H9 (cell line): ENCODE data around the gene PRICKLE1. TPM values are rescaled to one million over a fixed set of nuclear protein-coding genes. Genes with fewer than 3 reads are reported as not detected.

Source experiments
- DNase-seq: peaks from one replicate; pipeline ENCODE4 v3.0.0-alpha.2; 2017
- H2AFZ ChIP-seq: one replicate; pipeline ENCODE4 v1.6.1; 2013; ENCODE audit warnings: mild to moderate bottlenecking, low read length, control low read depth, moderate library complexity
- H2AK5ac ChIP-seq: 2 replicates; pipeline ENCODE4 v1.6.1; 2013; ENCODE audit warnings: low read length, control low read depth, mixed read lengths; ENCODE audit not compliant: insufficient read length
- H2BK120ac ChIP-seq: one replicate; pipeline ENCODE4 v1.6.1; 2013; ENCODE audit warnings: low read depth, mild to moderate bottlenecking, low read length, control low read depth, inconsistent platforms; ENCODE audit not compliant: poor library complexity, severe bottlenecking
- H2BK12ac ChIP-seq: 2 replicates; pipeline ENCODE4 v1.6.1; 2013; ENCODE audit warnings: low read length, control low read depth, mixed read lengths, low read depth; ENCODE audit not compliant: insufficient read length
- H2BK15ac ChIP-seq: 2 replicates; pipeline ENCODE4 v1.6.1; 2013; ENCODE audit warnings: low read depth, low read length, control low read depth
- H2BK20ac ChIP-seq: one replicate; pipeline ENCODE4 v1.6.1; 2013; ENCODE audit warnings: low read depth, mild to moderate bottlenecking, low read length, control low read depth, inconsistent platforms; ENCODE audit not compliant: poor library complexity, severe bottlenecking
- H2BK5ac ChIP-seq: 2 replicates; pipeline ENCODE4 v1.6.1; 2013; ENCODE audit warnings: low read length, control low read depth, mixed read lengths; ENCODE audit not compliant: insufficient read length
- H3K14ac ChIP-seq: 2 replicates; pipeline ENCODE4 v1.6.1; 2013; ENCODE audit warnings: low read length, control low read depth; ENCODE audit not compliant: insufficient read depth
- H3K18ac ChIP-seq: 2 replicates; pipeline ENCODE4 v1.6.1; 2013; ENCODE audit warnings: low read depth, mild to moderate bottlenecking, mixed read lengths, low read length, control low read depth; ENCODE audit not compliant: insufficient read length
- H3K23ac ChIP-seq: 2 replicates; pipeline ENCODE4 v1.6.1; 2013; ENCODE audit warnings: low read length, control low read depth, mixed read lengths, low read depth; ENCODE audit not compliant: insufficient read length
- H3K23me2 ChIP-seq: 2 replicates; pipeline ENCODE4 v1.6.1; 2013; ENCODE audit warnings: low read depth, mild to moderate bottlenecking, mixed read lengths, low read length, control low read depth; ENCODE audit not compliant: insufficient read length, poor library complexity, severe bottlenecking
- H3K27ac ChIP-seq: 2 replicates; pipeline ENCODE4 v1.5.1; 2013; ENCODE audit warnings: low read length, control low read depth, mixed read lengths, low read depth; ENCODE audit not compliant: insufficient read length
- H3K27me3 ChIP-seq: 2 replicates; pipeline ENCODE4 v1.6.1; 2013; ENCODE audit warnings: low read length, control low read depth, inconsistent platforms; ENCODE audit not compliant: insufficient read depth
- H3K4ac ChIP-seq: 2 replicates; pipeline ENCODE4 v1.6.1; 2013; ENCODE audit warnings: low read depth, mild to moderate bottlenecking, control low read depth, inconsistent platforms, low read length, moderate library complexity
- H3K4me1 ChIP-seq: 2 replicates; pipeline ENCODE4 v1.6.1; 2013; ENCODE audit warnings: low read length, control low read depth, inconsistent platforms; ENCODE audit not compliant: insufficient read depth
- H3K4me2 ChIP-seq: 2 replicates; pipeline ENCODE4 v1.6.1; 2013; ENCODE audit warnings: low read length, control low read depth, mixed read lengths; ENCODE audit not compliant: insufficient read length, insufficient read depth
- H3K56ac ChIP-seq: 2 replicates; pipeline ENCODE4 v1.6.1; 2013; ENCODE audit warnings: low read depth, mild to moderate bottlenecking, mixed read lengths, low read length, control low read depth; ENCODE audit not compliant: insufficient read length
- H3K79me1 ChIP-seq: 2 replicates; pipeline ENCODE4 v1.6.1; 2013; ENCODE audit warnings: low read depth, mild to moderate bottlenecking, moderate library complexity, low read length, control low read depth, inconsistent platforms; ENCODE audit not compliant: insufficient read depth, poor library complexity, severe bottlenecking
- H3K79me2 ChIP-seq: 2 replicates; pipeline ENCODE4 v1.6.1; 2013; ENCODE audit warnings: low read length, control low read depth, inconsistent platforms; ENCODE audit not compliant: insufficient read depth
- H3K9ac ChIP-seq: 2 replicates; pipeline ENCODE4 v1.6.1; 2013; ENCODE audit warnings: low read length, control low read depth, mixed read lengths; ENCODE audit not compliant: insufficient read length; ENCODE audit errors: extremely low read depth
- H3K9me3 ChIP-seq: one replicate; pipeline ENCODE4 v1.6.1; 2013; ENCODE audit warnings: low read depth, low read length, inconsistent platforms; ENCODE audit not compliant: control insufficient read depth
- H3T11ph ChIP-seq: one replicate; pipeline ENCODE4 v1.6.1; 2013; ENCODE audit warnings: mild to moderate bottlenecking, low read length, control low read depth, inconsistent platforms
- H4K20me1 ChIP-seq: one replicate; pipeline ENCODE4 v1.6.1; 2013; ENCODE audit not compliant: control insufficient read depth, insufficient read length, insufficient read depth
- H4K5ac ChIP-seq: 2 replicates; pipeline ENCODE4 v1.6.1; 2013; ENCODE audit warnings: low read depth, mild to moderate bottlenecking, mixed read lengths, low read length, control low read depth; ENCODE audit not compliant: insufficient read length
- H4K8ac ChIP-seq: replicated peaks from 2 replicates; pipeline ENCODE4 v1.6.1; 2013; ENCODE audit warnings: low read length, control low read depth, mixed read lengths, low read depth; ENCODE audit not compliant: insufficient read length
- H4K91ac ChIP-seq: 2 replicates; pipeline ENCODE4 v1.6.1; 2013; ENCODE audit warnings: low read depth, mild to moderate bottlenecking, moderate library complexity, mixed read lengths, low read length, control low read depth; ENCODE audit not compliant: insufficient read length
- H3K27ac Mint-ChIP-seq, 3 experiments: 2 replicates in 2 of 3; 3 replicates in 1 of 3; pipeline ENCODE4 v1.8.0; 2020 to 2021; ENCODE audit warnings: mixed read lengths in 3 of 3, mild to moderate bottlenecking in 1 of 3, moderate library complexity in 1 of 3
- H3K27me3 Mint-ChIP-seq: 2 replicates; pipeline ENCODE4 v1.8.0; 2021; ENCODE audit warnings: low read depth, mild to moderate bottlenecking, moderate library complexity, mixed read lengths
- H3K36me3 Mint-ChIP-seq, 3 experiments: 2 replicates in 2 of 3; 3 replicates in 1 of 3; pipeline ENCODE4 v1.8.0; 2020 to 2021; ENCODE audit warnings: low read depth in 3 of 3, mixed read lengths in 3 of 3; ENCODE audit not compliant: insufficient read depth in 1 of 3
- H3K4me1 Mint-ChIP-seq, 2 experiments: 2 replicates each; pipeline ENCODE4 v1.8.0; 2020; ENCODE audit warnings: mixed read lengths in 2 of 2
- H3K4me3 Mint-ChIP-seq, 2 experiments: 2 replicates in 1 of 2; 3 replicates in 1 of 2; pipeline ENCODE4 v1.8.0; 2020 to 2021; ENCODE audit warnings: mild to moderate bottlenecking in 2 of 2, mixed read lengths in 2 of 2, moderate library complexity in 1 of 2
- H3K9me3 Mint-ChIP-seq, 2 experiments: 2 replicates in 1 of 2; 3 replicates in 1 of 2; pipeline ENCODE4 v1.8.0; 2020; ENCODE audit warnings: mild to moderate bottlenecking in 2 of 2, mixed read lengths in 2 of 2, moderate library complexity in 1 of 2
- CTCF ChIP-seq: fragments of 200-600 bp; sonication (generic); conservative IDR thresholded peaks from 3 replicates; pipeline ENCODE4 v1.8.0; 2021; ENCODE audit warnings: antibody characterized with exemption, mild to moderate bottlenecking
- WGBS: extraction: QIAGEN DNeasy Blood & Tissue Kit; methylation state at CpG from one replicate; pipeline ENCODE4 v1.1.7; 2013; ENCODE audit warnings: missing lambda C conversion rate, low lambda C conversion rate, mixed read lengths; ENCODE audit not compliant: insufficient read length; ENCODE audit errors: extremely low coverage; 5-methylcytosine and 5-hydroxymethylcytosine counted together
- total RNA-seq: library from RNA; stranded (reverse); gene quantifications from 2 replicates; pipeline ENCODE4 v1.2.1, GENCODE V29; 2021

The PRICKLE1 gene
- total RNA-seq, 1 experiment from 2014 or later, result 20.5 TPM

- no peak overlapping the region for H3K4me2 ChIP-seq
- no CpG with 5 or more reads among the region's 2 CpGs for WGBS
- H3K4me3 Mint-ChIP-seq, result no peak overlapping the region
These were observed 4.3 kb upstream of the PRICKLE1 start for GRCh38 chr12:42593874-42594273.

More at GRCh38 chr12:42593874-42594273, 4.3 kb upstream of the PRICKLE1 start:
- H4K20me1 ChIP-seq, result peaks cover 3% of the 10 kb centered on the region
- no peak overlapping the region for H2BK20ac ChIP-seq
- H4K8ac ChIP-seq, result no peak overlapping the region
- H3K18ac ChIP-seq, result no peak overlapping the region
- H2AFZ ChIP-seq, result no peak overlapping the region
- H3K9ac ChIP-seq, result no peak overlapping the region
- H3K27me3 ChIP-seq, result peaks cover 10% of the 10 kb centered on the region; the same call in 1 of the 2 replicates
- no peak overlapping the region for H3K27ac ChIP-seq
- no peak for TF ChIP-seq CTCF
- no peak overlapping the region for H2BK120ac ChIP-seq
- H3K23me2 ChIP-seq, result peaks cover 16% of the 10 kb centered on the region
- H2BK15ac ChIP-seq, result no peak overlapping the region
- Mint-ChIP-seq H3K27ac (no peak overlapping the region), H3K27me3 (peaks cover 56% of the 10 kb centered on the region), H3K9me3 (no peaks in the 10 kb centered on the region; a peak in 1 of 5 replicates), H3K4me1 (peaks cover 10 to 11% of the 10 kb centered on the region in 2 experiments), H3K36me3 (no peaks in the 10 kb centered on the region; a peak in 1 of 7 replicates)
- H3K4ac ChIP-seq, result no peak overlapping the region
- H3K4me1 ChIP-seq, result no peaks in the 10 kb centered on the region
- no peak for DNase-seq
- H2BK5ac ChIP-seq, result no peak overlapping the region
- H3T11ph ChIP-seq, result no peak overlapping the region
- H3K9me3 ChIP-seq, result no peaks in the 10 kb centered on the region
- no peak overlapping the region for H4K91ac ChIP-seq
- no peak overlapping the region for H3K56ac ChIP-seq
- H3K14ac ChIP-seq, result no peak overlapping the region
- no peak overlapping the region for H2BK12ac ChIP-seq
- no peaks in the 10 kb centered on the region for H3K79me2 ChIP-seq
- no peak overlapping the region for H3K23ac ChIP-seq
- no peak overlapping the region for H4K5ac ChIP-seq
- no peak overlapping the region for H2AK5ac ChIP-seq
- H3K79me1 ChIP-seq, result no peaks in the 10 kb centered on the region
